Suprapubic skin (tissue), 4 donors: ENCODE measurements around the gene TXNDC11. TPM values are rescaled to one million over a fixed set of nuclear protein-coding genes. Genes with fewer than 3 reads are reported as not detected.
A peak's percentile ranks its signal among the peaks of the same experiment; 100 is the strongest.

Experiments used
- DNase-seq, 2 donors: peaks; one replicate each; pipeline ENCODE4 v3.0.0-alpha.2; 2019; ENCODE audit warnings: low spot score in 2 of 2
- H3K27ac ChIP-seq: fragments of 200-600 bp; sonication (generic); one replicate; pipeline ENCODE4 v1.5.1; 2019
- H3K27me3 ChIP-seq: fragments of 200-600 bp; sonication (generic); one replicate; pipeline ENCODE4 v1.5.1; 2019
- H3K36me3 ChIP-seq: fragments of 200-600 bp; sonication (generic); one replicate; pipeline ENCODE4 v1.5.1; 2019
- H3K4me1 ChIP-seq: fragments of 200-600 bp; sonication (generic); one replicate; pipeline ENCODE4 v1.5.1; 2019
- H3K4me3 ChIP-seq: fragments of 200-600 bp; sonication (generic); one replicate; pipeline ENCODE4 v1.5.1; 2019; ENCODE audit warnings: mild to moderate bottlenecking
- H3K9me3 ChIP-seq: fragments of 200-600 bp; sonication (generic); one replicate; pipeline ENCODE4 v1.5.1; 2019
- EP300 ChIP-seq: sonication (generic); formaldehyde crosslinking; IDR thresholded peaks from one replicate; pipeline ENCODE4 v1.6.1; 2017; ENCODE audit warnings: antibody characterized with exemption
- POLR2A ChIP-seq, 2 donors: fragments of 450-650 bp; IDR thresholded peaks; one replicate each; pipeline ENCODE4 v1.6.1; 2017; ENCODE audit warnings: antibody characterized with exemption in 2 of 2, mild to moderate bottlenecking in 2 of 2, moderate library complexity in 2 of 2
- POLR2AphosphoS5 ChIP-seq, 3 donors: sonication (generic); formaldehyde crosslinking; IDR thresholded peaks; one replicate each; pipeline ENCODE4 v1.6.1; 2017; ENCODE audit warnings: antibody characterized with exemption in 3 of 3
- whole genome bisulfite sequencing: methylation state at CpG from one replicate; pipeline ENCODE4 v1.1.5; 2018; 5-methylcytosine and 5-hydroxymethylcytosine counted together
- total RNA-seq, 4 donors: library from RNA; depleted of rRNA; stranded (reverse); fragments of >200 nt; gene quantifications; one replicate each; pipeline ENCODE4 v1.1.0, GENCODE V29; 2016
- TF ChIP-seq, protein P1 (sequence below), 2 donors: fragments of 200-600 bp in 1 of 2; fragments of 450-650 bp in 1 of 2; sonication (generic) in 1 of 2; IDR thresholded peaks; one replicate each; pipeline ENCODE4 v1.5.1; 2016 to 2019; ENCODE audit warnings: antibody characterized with exemption in 2 of 2, mild to moderate bottlenecking in 1 of 2, moderate library complexity in 1 of 2

The TXNDC11 gene
- total RNA-seq, 4 donors from 2014 or later, result 31.0 to 42.2 (median 35.1) TPM

DNA sequence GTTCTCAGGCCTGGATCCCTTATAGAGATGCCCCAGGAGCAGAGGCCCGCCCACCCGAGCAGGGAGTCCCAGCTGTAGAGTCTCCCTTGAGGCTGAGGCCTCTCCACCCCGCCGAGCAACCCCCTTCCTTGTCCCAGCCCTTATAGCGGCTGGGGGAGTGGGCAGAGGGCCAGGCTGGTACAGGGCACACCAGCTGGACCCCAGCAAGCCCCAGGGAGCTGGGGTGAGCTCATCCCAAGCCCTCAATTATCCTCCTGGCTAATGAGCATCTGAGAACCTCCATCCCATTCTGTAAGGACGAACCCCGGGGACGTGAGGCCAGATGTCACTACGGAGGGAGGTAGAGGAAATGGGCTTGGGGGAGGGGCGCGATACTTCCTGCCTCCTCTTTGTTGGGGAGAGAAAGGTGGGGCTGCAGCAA is 77.6 kb downstream of the TXNDC11 start:
- H3K27me3 ChIP-seq, result no peaks in the 10 kb centered on the region
- TF ChIP-seq POLR2A (IDR thresholded peaks at IDR 0.05) (no peak), POLR2AphosphoS5 (IDR thresholded peaks at IDR 0.05) (no peak), EP300 (no peak)
- TF ChIP-seq, protein P1, sequence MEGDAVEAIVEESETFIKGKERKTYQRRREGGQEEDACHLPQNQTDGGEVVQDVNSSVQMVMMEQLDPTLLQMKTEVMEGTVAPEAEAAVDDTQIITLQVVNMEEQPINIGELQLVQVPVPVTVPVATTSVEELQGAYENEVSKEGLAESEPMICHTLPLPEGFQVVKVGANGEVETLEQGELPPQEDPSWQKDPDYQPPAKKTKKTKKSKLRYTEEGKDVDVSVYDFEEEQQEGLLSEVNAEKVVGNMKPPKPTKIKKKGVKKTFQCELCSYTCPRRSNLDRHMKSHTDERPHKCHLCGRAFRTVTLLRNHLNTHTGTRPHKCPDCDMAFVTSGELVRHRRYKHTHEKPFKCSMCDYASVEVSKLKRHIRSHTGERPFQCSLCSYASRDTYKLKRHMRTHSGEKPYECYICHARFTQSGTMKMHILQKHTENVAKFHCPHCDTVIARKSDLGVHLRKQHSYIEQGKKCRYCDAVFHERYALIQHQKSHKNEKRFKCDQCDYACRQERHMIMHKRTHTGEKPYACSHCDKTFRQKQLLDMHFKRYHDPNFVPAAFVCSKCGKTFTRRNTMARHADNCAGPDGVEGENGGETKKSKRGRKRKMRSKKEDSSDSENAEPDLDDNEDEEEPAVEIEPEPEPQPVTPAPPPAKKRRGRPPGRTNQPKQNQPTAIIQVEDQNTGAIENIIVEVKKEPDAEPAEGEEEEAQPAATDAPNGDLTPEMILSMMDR (IDR thresholded peaks at IDR 0.05), result no peak
- no peak overlapping the region for H3K4me3 ChIP-seq
- H3K9me3 ChIP-seq, result no peaks in the 10 kb centered on the region
- H3K36me3 ChIP-seq, result no peaks in the 10 kb centered on the region
- 78% methylated on average over 6 of the region's 11 CpGs for WGBS
- peaks cover 23% of the 10 kb centered on the region for H3K4me1 ChIP-seq
- no peak overlapping the region for H3K27ac ChIP-seq
- no peak for DNase-seq

DNA sequence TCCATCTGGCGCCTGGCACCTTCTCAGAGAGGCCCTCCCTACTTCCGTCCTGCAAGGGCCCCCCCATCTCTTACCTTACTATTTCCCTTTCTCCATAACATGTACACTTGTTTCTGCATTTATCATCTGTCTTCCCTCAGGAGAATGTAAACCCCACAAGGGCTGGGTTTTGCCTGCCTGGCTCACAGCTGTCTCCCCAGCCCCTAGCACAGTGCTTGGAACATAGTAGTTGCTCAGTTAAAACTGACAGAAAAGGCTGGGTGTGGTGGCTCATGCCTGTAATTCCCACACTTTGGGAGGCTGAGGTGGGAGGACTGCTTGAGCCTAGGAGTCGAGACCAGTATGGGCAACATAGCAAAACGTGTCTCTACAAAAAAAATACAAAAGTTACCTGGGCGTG is 80.1 kb downstream of the TXNDC11 start:
- Histone ChIP-seq H3K4me1 (peaks cover 22% of the 10 kb centered on the region), H3K27ac (no peak overlapping the region), H3K27me3 (no peaks in the 10 kb centered on the region), H3K4me3 (no peak overlapping the region), H3K9me3 (no peaks in the 10 kb centered on the region), H3K36me3 (no peaks in the 10 kb centered on the region)
- TF ChIP-seq POLR2A (IDR thresholded peaks at IDR 0.05) (no peak), EP300 (no peak), POLR2AphosphoS5 (IDR thresholded peaks at IDR 0.05) (no peak)
- TF ChIP-seq, protein P1 (IDR thresholded peaks at IDR 0.05), result no peak
- WGBS, result 84% methylated on average over 5 of the region's 5 CpGs
- no peak for DNase-seq

DNA sequence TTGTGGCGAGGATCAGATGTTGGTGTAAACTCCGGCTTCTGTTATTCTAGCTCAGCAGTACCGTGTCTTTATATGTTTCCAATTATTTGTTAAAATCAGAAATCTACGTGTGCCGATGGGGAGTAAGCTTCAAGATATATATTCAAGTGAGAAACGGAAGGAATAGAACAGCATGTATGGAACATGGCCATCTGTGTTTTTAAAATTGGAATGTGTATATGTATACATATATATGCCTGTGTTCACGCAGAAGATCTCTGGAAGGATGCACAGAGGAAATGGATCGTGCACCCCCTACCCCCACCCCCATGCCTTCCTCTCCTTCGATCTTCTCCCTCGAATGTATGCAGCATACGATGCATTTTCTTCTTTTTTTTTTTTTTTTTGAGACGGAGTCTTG is 82.1 kb downstream of the TXNDC11 start:
- 79% methylated on average over 12 of the region's 12 CpGs for WGBS
- Histone ChIP-seq H3K27me3 (no peaks in the 10 kb centered on the region), H3K27ac (no peak overlapping the region)

DNA sequence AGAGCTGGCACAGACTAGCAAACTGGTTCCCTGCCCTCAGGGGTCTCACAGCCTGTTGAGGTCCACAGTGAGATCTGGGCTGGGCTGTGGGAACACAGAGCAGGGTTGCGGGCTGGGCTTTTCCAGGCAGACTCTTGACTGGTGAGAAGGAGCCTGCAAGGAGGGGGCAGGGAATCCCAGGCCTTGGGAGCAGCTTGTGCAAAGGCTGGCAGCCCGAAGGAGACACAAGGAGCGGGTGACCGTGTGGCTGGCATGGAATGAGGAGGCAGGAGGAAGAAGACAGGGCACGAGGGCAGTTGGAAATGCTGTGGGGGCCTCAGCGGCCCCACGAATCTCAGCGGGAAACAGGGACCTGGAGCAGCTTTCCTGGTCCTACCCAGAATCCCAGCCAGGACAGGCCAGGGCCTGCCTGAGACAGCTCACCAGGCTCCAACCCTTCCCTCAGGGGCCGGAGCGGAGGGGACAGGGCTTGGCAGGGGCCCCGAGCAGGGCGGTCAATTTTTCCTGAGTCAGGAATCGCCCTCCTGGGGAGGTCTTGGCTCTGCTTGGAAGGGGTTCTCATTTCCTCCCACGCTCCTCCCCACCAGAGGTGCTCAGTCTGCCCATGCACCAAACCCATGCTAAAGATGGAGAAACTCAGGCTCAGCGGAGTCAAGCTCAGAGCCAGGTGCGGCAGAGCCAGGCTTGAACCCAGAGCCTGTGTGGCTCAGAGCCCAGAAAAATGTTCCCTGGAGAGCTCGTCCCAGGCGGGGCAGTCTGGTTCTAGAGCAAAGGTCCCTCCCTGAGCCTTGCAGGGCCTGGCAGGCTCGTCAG is 83.6 kb downstream of the TXNDC11 start:
- no peak for DNase-seq
- H3K27ac ChIP-seq, result peak overlapping the region; percentile 78
- WGBS, result 63% methylated on average over 16 of the region's 19 CpGs
- no peaks in the 10 kb centered on the region for H3K27me3 ChIP-seq
- H3K36me3 ChIP-seq, result no peaks in the 10 kb centered on the region
- TF ChIP-seq POLR2A (IDR thresholded peaks at IDR 0.05) (no peak), POLR2AphosphoS5 (IDR thresholded peaks at IDR 0.05) (no peak), EP300 (no peak)
- TF ChIP-seq, protein P1 (IDR thresholded peaks at IDR 0.05), result no peak
- no peaks in the 10 kb centered on the region for H3K9me3 ChIP-seq
- H3K4me3 ChIP-seq, result no peak overlapping the region
- H3K4me1 ChIP-seq, result peaks cover 16% of the 10 kb centered on the region

More for the DNA sequence above, 82.1 kb downstream of the TXNDC11 start:
- Histone ChIP-seq H3K9me3 (no peaks in the 10 kb centered on the region), H3K4me1 (peaks cover 16% of the 10 kb centered on the region), H3K4me3 (no peak overlapping the region), H3K36me3 (no peaks in the 10 kb centered on the region)
- no peak for DNase-seq
- TF ChIP-seq POLR2AphosphoS5 (IDR thresholded peaks at IDR 0.05), result no peak
- no peak for TF ChIP-seq POLR2A (IDR thresholded peaks at IDR 0.05)
- TF ChIP-seq, protein P1 (IDR thresholded peaks at IDR 0.05), result no peak
- TF ChIP-seq EP300, result no peak

DNA sequence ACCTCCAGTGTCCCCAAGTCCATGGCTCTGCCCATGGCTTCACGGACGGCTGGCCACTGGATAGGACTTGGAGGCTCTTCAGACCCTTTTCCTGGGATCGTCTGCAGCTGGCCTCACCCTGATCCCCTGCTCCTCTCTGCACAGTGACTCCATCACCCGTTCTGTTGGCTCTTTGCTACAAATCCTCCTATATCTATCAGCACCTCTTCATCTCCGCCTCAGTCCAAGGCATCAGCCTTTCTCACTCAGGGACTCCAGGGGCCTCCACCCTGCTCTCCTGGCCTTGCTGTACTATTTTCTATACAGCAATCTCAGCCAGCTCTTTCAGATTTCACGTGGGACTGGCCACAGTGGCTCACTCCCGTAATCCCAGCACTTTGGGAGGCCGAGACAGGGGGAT is 85.1 kb downstream of the TXNDC11 start:
- 85% methylated on average over 8 of the region's 8 CpGs for WGBS

More for the DNA sequence above, 85.1 kb downstream of the TXNDC11 start:
- Histone ChIP-seq H3K9me3 (no peaks in the 10 kb centered on the region), H3K36me3 (no peaks in the 10 kb centered on the region), H3K4me1 (peaks cover 16% of the 10 kb centered on the region), H3K27me3 (no peaks in the 10 kb centered on the region), H3K4me3 (no peak overlapping the region), H3K27ac (no peak overlapping the region)
- TF ChIP-seq, protein P1 (IDR thresholded peaks at IDR 0.05), result no peak
- no peak for TF ChIP-seq POLR2A (IDR thresholded peaks at IDR 0.05)
- no peak for TF ChIP-seq POLR2AphosphoS5 (IDR thresholded peaks at IDR 0.05)
- TF ChIP-seq EP300, result no peak
- DNase-seq, result no peak
